Stimulated activated CD4-positive, alpha-beta T cell treated with anti-CD3 and anti-CD28 coated beads, Interleukin-1b, Interleukin-23, amount 100 ng/mL, for 48 hours (primary cell): ENCODE measurements around the gene YES1.
"Not testable (repeated sequence)": the region's sequence is repeated elsewhere in the genome, so short reads cannot be mapped to it uniquely, and the experiment has no call there.

Experiments
- DNase-seq: peaks from one replicate; pipeline ENCODE4 v3.0.0-alpha.2; 2020

YES1 gene

GRCh38 chr18:717003-717402 lies 95.0 kb downstream of the YES1 start:
- DNase-seq, result no peak

- no peak for DNase-seq
Observed at GRCh38 chr18:715626-716025, 96.4 kb downstream of the YES1 start.

GRCh38 chr18:713135-713490 lies 98.9 kb downstream of the YES1 start:
- DNase-seq, result no peak

- DNase-seq, result peak; percentile 91
Observed at GRCh38 chr18:712401-713134, 99.5 kb downstream of the YES1 start, which contains the start of gene ENOSF1. Gene ENOSF1 (minus strand): TSS chr18:712630. CDS start chr18:712587, 43 bp downstream.

- peak; percentile 80 for DNase-seq
Observed at GRCh38 chr18:711657-712400, 100.2 kb downstream of the YES1 start.

GRCh38 chr18:711310-711656 lies 100.8 kb downstream of the YES1 start:
- no peak for DNase-seq

GRCh38 chr18:710418-711300 lies 101.4 kb downstream of the YES1 start:
- no peak for DNase-seq

- no peak for DNase-seq
Observed at GRCh38 chr18:709771-710170, 102.3 kb downstream of the YES1 start.

- DNase-seq, result no peak
Observed at GRCh38 chr18:708096-708495, 103.9 kb downstream of the YES1 start.

GRCh38 chr18:706405-706804 lies 105.6 kb downstream of the YES1 start:
- DNase-seq, result no peak

- DNase-seq, result no peak
Observed at GRCh38 chr18:703213-703967, 108.7 kb downstream of the YES1 start.

GRCh38 chr18:697800-698199 lies 114.2 kb downstream of the YES1 start:
- no peak for DNase-seq

GRCh38 chr18:697012-697411 lies 115.0 kb downstream of the YES1 start:
- no peak for DNase-seq

- DNase-seq, result no peak
Observed at GRCh38 chr18:693466-694187, 118.4 kb downstream of the YES1 start.

- DNase-seq, result no peak
Observed at GRCh38 chr18:692824-693223, 119.2 kb downstream of the YES1 start.

- DNase-seq, result no peak
Observed at GRCh38 chr18:688323-688722, 123.7 kb downstream of the YES1 start.

- no peak for DNase-seq
Observed at GRCh38 chr18:686339-687111, 125.5 kb downstream of the YES1 start.

GRCh38 chr18:685438-685837 lies 126.6 kb downstream of the YES1 start:
- DNase-seq, result no peak

GRCh38 chr18:683531-683930 lies 128.5 kb downstream of the YES1 start:
- DNase-seq, result no peak

- no peak for DNase-seq
Observed at GRCh38 chr18:682833-683232, 129.2 kb downstream of the YES1 start.

GRCh38 chr18:682416-682815 lies 129.6 kb downstream of the YES1 start:
- not testable (repeated sequence) for DNase-seq
